Left ventricle myocardium inferior (tissue), 1 donor: ENCODE measurements around the gene AP1B1. TPM values are rescaled to one million over a fixed set of nuclear protein-coding genes. Genes with fewer than 3 reads are reported as not detected.

ENCODE experiments used
- DNase-seq: peaks from one replicate; pipeline ENCODE4 v3.0.0-alpha.2; 2020
- H3K27ac ChIP-seq: fragments of 200-600 bp; replicated peaks from 2 replicates; pipeline ENCODE4 v1.8.0; 2021
- H3K27me3 ChIP-seq: fragments of 200-600 bp; 2 replicates; pipeline ENCODE4 v1.8.0; 2021; ENCODE audit warnings: low read depth
- H3K36me3 ChIP-seq: fragments of 200-600 bp; 2 replicates; pipeline ENCODE4 v1.8.0; 2021
- H3K4me1 ChIP-seq: fragments of 200-600 bp; 2 replicates; pipeline ENCODE4 v1.8.0; 2021
- H3K4me3 ChIP-seq: fragments of 200-600 bp; 2 replicates; pipeline ENCODE4 v1.8.0; 2021; ENCODE audit warnings: mild to moderate bottlenecking, moderate library complexity
- H3K9me3 ChIP-seq: fragments of 200-600 bp; replicated peaks from 2 replicates; pipeline ENCODE4 v1.8.0; 2021
- CTCF ChIP-seq: fragments of 200-600 bp; IDR thresholded peaks from 2 replicates; pipeline ENCODE4 v1.8.0; 2021; ENCODE audit warnings: antibody characterized with exemption, mild to moderate bottlenecking, borderline replicate concordance
- intact Hi-C: fragments of 100-400 bp; cut with micrococcal nuclease; formaldehyde crosslinking; loops from one replicate; pipeline ENCODE4 v1.11.0; 2022
- total RNA-seq: library from RNA; stranded (reverse); fragmentation: NEBNext Ultra II Directional; extraction: Animal tissue kit (Norgen Biotek cat#: 25700); gene quantifications from one replicate; pipeline ENCODE4 v1.2.1, GENCODE V29; 2021
- donor health status: DM: no; HTN: yes; CAD: no; lungs with severe emphysema.

Gene AP1B1
- total RNA-seq, 1 donor from 2014 or later: 28.2 TPM

GRCh38 chr22:29317827-29318454, 70.4 kb downstream of the AP1B1 start:
- peaks cover 34% of the 10 kb centered on the region for H3K27me3 ChIP-seq
- DNase-seq: no peak
- H3K4me1 ChIP-seq: peaks cover 32% of the 10 kb centered on the region
- no peak for TF ChIP-seq CTCF
- no peaks in the 10 kb centered on the region for H3K36me3 ChIP-seq
- no peak overlapping the region for H3K27ac ChIP-seq
- no peak overlapping the region for H3K4me3 ChIP-seq
- intact Hi-C loops: no loop called here
- no peaks in the 10 kb centered on the region for H3K9me3 ChIP-seq

GRCh38 chr22:29316141-29316828, 72.1 kb downstream of the AP1B1 start:
- H3K4me3 ChIP-seq: peak overlapping the region; percentile 67
- no peak for TF ChIP-seq CTCF
- H3K36me3 ChIP-seq: no peaks in the 10 kb centered on the region
- intact Hi-C loops: no loop called here
- H3K4me1 ChIP-seq: peaks cover 48% of the 10 kb centered on the region
- no peaks in the 10 kb centered on the region for H3K9me3 ChIP-seq
- DNase-seq: no peak
- H3K27me3 ChIP-seq: peaks cover 34% of the 10 kb centered on the region
- H3K27ac ChIP-seq: no peak overlapping the region

GRCh38 chr22:29315286-29316140, 72.9 kb downstream of the AP1B1 start, which contains the start of gene RASL10A:
TSS of gene RASL10A (minus strand) at chr22:29315697. CDS start at chr22:29315246, 451 bp downstream.
- peak within 1 kb of the TSS; percentile 44 for H3K27ac ChIP-seq
- no peak for DNase-seq
- no peak for TF ChIP-seq CTCF

GRCh38 chr22:29314537-29315285, 73.7 kb downstream of the AP1B1 start:
- H3K27me3 ChIP-seq: peaks cover 34% of the 10 kb centered on the region
- no peaks in the 10 kb centered on the region for H3K9me3 ChIP-seq
- H3K36me3 ChIP-seq: no peaks in the 10 kb centered on the region
- no peak for TF ChIP-seq CTCF
- intact Hi-C loops: no loop called here
- H3K4me1 ChIP-seq: peaks cover 64% of the 10 kb centered on the region
- H3K4me3 ChIP-seq: peak overlapping the region; percentile 67
- DNase-seq: no peak
- peak overlapping the region; percentile 44 for H3K27ac ChIP-seq

More at GRCh38 chr22:29315286-29316140, 72.9 kb downstream of the AP1B1 start, which contains the start of gene RASL10A:
- peaks cover 34% of the 10 kb centered on the region for H3K27me3 ChIP-seq
- no peaks in the 10 kb centered on the region for H3K9me3 ChIP-seq
- H3K36me3 ChIP-seq: no peaks in the 10 kb centered on the region
- peaks cover 56% of the 10 kb centered on the region for H3K4me1 ChIP-seq
- H3K4me3 ChIP-seq: peak within 1 kb of the TSS; percentile 67
- intact Hi-C loops: no loop called here
